Stimulated activated naive B cell treated with anti-CD40 and anti-IgM and Interleukin-4, amounts not matched to agents 10 μg/mL and 1 μg/mL and 100 μg/mL, for 72 hours (primary cell): ENCODE measurements around the gene COPA.
"Not testable (repeated sequence)": the region's sequence is repeated elsewhere in the genome, so short reads cannot be mapped to it uniquely, and the experiment has no call there.

Experiments
- ATAC-seq, 2 donors: fragments of 150-1000 bp; cut with Tn5 transposase; replicated peaks; 2 replicates each; pipeline ENCODE4 v1.10.0; 2021; ENCODE audit warnings: moderate library complexity in 1 of 2
- DNase-seq: peaks from one replicate; pipeline ENCODE4 v3.0.0; 2021
- H3K27ac Mint-ChIP-seq: one replicate; pipeline ENCODE4 v1.8.0; 2022; ENCODE audit warnings: mild to moderate bottlenecking, mixed read lengths
- H3K27me3 Mint-ChIP-seq, 2 donors: one replicate each; pipeline ENCODE4 v1.8.0; 2022; ENCODE audit warnings: mixed read lengths in 2 of 2
- H3K36me3 Mint-ChIP-seq, 2 donors: one replicate each; pipeline ENCODE4 v1.8.0; 2022; ENCODE audit warnings: mixed read lengths in 2 of 2, mild to moderate bottlenecking in 1 of 2
- H3K4me1 Mint-ChIP-seq, 2 donors: one replicate each; pipeline ENCODE4 v1.8.0; 2022; ENCODE audit warnings: mixed read lengths in 2 of 2, mild to moderate bottlenecking in 1 of 2
- H3K4me3 Mint-ChIP-seq, 2 donors: one replicate each; pipeline ENCODE4 v1.8.0; 2022; ENCODE audit warnings: mild to moderate bottlenecking in 2 of 2, mixed read lengths in 2 of 2, moderate library complexity in 1 of 2
- H3K9me3 Mint-ChIP-seq, 2 donors: one replicate each; pipeline ENCODE4 v1.8.0; 2022; ENCODE audit warnings: mixed read lengths in 2 of 2, mild to moderate bottlenecking in 1 of 2

Gene COPA

DNA sequence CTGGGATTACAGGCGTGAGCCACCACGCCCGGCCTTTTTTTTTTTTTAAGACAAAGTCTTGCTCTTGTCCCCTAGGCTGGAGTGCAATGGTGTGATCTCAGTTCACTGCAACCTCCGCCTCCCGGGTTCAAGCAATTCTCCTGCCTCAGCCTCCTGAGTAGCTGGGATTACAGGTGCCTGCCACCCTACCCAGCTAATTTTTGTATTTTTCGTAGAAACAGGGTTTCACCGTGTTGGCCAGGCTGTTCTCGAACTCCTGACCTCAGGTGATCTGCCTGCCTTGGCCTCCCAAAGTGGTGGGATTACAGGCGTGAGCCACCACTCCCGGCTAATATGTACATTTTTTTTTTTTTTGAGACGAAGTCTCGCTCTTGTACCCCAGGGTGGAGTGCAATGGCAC lies 55.3 kb downstream of the COPA start:
- H3K4me1 Mint-ChIP-seq = peaks cover 15 to 35% of the 10 kb centered on the region in 2 donors
- not testable (repeated sequence) for DNase-seq, H3K9me3 Mint-ChIP-seq, H3K27me3 Mint-ChIP-seq, H3K4me3 Mint-ChIP-seq, ATAC-seq
- peaks cover 26 to 43% of the 10 kb centered on the region in 2 donors for H3K36me3 Mint-ChIP-seq
- peak overlapping the region; percentile 5 for H3K27ac Mint-ChIP-seq

GRCh38 chr1:160285506-160285905 lies 57.5 kb downstream of the COPA start:
- no peak for DNase-seq
- Mint-ChIP-seq H3K9me3 (no peaks in the 10 kb centered on the region), H3K4me1 (peaks cover 12 to 28% of the 10 kb centered on the region in 2 donors), H3K36me3 (peaks cover 30 to 38% of the 10 kb centered on the region in 2 donors), H3K27me3 (no peaks in the 10 kb centered on the region), H3K27ac (no peak overlapping the region), H3K4me3 (peak overlapping the region; percentile 37 to 100)
- no peak for ATAC-seq

DNA sequence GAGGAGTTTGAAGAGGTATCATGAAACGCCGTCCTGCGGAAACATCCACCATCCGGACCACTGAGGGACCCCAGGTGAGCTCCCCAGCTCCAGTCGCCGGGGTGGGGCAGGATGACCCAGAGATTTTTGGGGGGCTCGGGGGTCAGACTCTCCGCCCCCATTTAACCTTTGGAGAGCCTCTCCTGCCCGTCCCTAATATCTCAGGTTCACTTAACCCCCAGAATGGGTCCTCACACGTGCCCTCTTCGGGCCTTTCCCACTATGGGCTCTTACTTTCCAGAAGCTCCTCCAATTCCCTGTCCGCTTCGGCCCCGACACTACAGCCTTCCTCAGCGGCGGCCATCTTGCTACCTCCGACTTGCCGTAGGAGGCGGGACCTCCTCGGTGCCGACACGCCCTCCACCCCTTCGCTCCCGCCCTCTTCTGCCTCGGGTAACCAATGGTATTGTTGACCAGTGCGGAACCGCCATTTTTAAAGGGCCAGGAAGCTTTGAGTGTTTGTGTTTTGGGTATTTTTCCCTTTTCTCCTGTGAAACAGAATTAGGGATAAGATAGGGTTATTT lies 58.2 kb downstream of the COPA start, which contains the start of gene PEX19:
TSS of gene PEX19 (minus strand) at position 352 of the 563 bp plus-strand sequence. CDS start at position 343, 9 bp downstream.
- H3K4me1 Mint-ChIP-seq = peaks cover 12 to 28% of the 10 kb centered on the region in 2 donors
- peak within 1 kb of the TSS; percentile 98 for H3K27ac Mint-ChIP-seq
- DNase-seq (peak; percentile 89), ATAC-seq (peak; percentile 99 to 100)
- H3K9me3 Mint-ChIP-seq = no peaks in the 10 kb centered on the region
- no peaks in the 10 kb centered on the region for H3K27me3 Mint-ChIP-seq
- peak within 1 kb of the TSS; percentile 98 to 100 for H3K4me3 Mint-ChIP-seq
- H3K36me3 Mint-ChIP-seq = peaks cover 32 to 40% of the 10 kb centered on the region in 2 donors

- Mint-ChIP-seq H3K27me3 (no peaks in the 10 kb centered on the region), H3K4me3 (peak overlapping the region; percentile 98 to 100), H3K9me3 (no peaks in the 10 kb centered on the region), H3K4me1 (peaks cover 12 to 28% of the 10 kb centered on the region in 2 donors), H3K36me3 (peaks cover 34 to 42% of the 10 kb centered on the region in 2 donors), H3K27ac (peak overlapping the region; percentile 98)
- ATAC-seq (peak; percentile 30 to 46), DNase-seq (no peak)
Observed at GRCh38 chr1:160284220-160284781, 58.7 kb downstream of the COPA start.

DNA sequence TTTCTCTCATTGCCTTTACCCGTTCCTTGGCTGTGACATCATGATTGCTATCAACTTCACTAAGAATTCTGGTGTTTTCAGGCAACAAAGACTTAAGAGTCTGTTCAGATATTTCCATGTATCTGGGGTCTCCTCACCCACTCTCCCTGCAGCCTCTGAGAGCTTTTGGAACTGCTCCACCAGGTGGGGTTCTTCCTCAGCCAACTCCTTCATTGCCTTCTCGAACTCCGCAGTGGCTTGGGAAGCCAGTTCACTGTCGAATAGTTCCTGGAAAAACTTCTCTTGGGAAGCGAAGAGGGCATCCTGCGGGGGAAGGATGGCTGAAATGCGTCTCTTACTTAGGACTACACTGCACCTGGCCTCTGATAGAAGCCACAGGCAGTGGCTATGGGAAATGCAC lies 60.2 kb downstream of the COPA start:
- no peak for ATAC-seq
- H3K36me3 Mint-ChIP-seq = peaks cover 35 to 48% of the 10 kb centered on the region in 2 donors
- H3K27ac Mint-ChIP-seq = no peak overlapping the region
- no peaks in the 10 kb centered on the region for H3K27me3 Mint-ChIP-seq
- H3K4me3 Mint-ChIP-seq = no peak overlapping the region
- no peaks in the 10 kb centered on the region for H3K9me3 Mint-ChIP-seq
- no peak for DNase-seq
- H3K4me1 Mint-ChIP-seq = peaks cover 12 to 28% of the 10 kb centered on the region in 2 donors

- peaks cover 34 to 47% of the 10 kb centered on the region in 2 donors for H3K36me3 Mint-ChIP-seq
- H3K4me3 Mint-ChIP-seq = no peak overlapping the region
- no peak overlapping the region for H3K27ac Mint-ChIP-seq
- no peak for ATAC-seq
- H3K9me3 Mint-ChIP-seq = no peaks in the 10 kb centered on the region
- no peaks in the 10 kb centered on the region for H3K27me3 Mint-ChIP-seq
- peaks cover 0 to 4% of the 10 kb centered on the region in 2 donors for H3K4me1 Mint-ChIP-seq
- DNase-seq = no peak
Observed at GRCh38 chr1:160277987-160278386, 65.1 kb downstream of the COPA start.

DNA sequence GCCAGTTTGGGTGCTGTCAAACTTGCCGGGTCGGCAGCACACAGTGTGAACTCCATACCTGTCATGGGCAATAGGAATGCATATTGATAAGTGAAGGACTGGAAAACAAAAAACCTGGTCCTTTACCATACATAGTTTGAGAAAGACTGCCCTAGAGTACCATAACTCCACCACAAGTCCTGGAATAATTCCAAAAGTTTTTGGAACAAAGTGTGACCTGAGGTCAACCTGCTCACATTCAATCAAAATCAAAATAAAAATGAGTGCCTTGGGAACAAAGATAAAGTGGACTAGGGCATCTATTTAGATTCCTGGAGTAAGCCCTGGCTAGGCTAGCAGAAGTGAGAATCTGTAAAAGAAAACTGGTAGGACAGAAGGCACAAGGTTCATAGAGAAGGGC lies 65.7 kb downstream of the COPA start:
- DNase-seq (no peak), ATAC-seq (no peak)
- Mint-ChIP-seq H3K4me3 (no peak overlapping the region), H3K9me3 (no peaks in the 10 kb centered on the region), H3K4me1 (peaks cover 0 to 4% of the 10 kb centered on the region in 2 donors), H3K36me3 (peaks cover 29 to 46% of the 10 kb centered on the region in 2 donors), H3K27ac (no peak overlapping the region), H3K27me3 (no peaks in the 10 kb centered on the region)

GRCh38 chr1:160271025-160271424 lies 72.0 kb downstream of the COPA start:
- H3K36me3 Mint-ChIP-seq = peaks cover 5 to 11% of the 10 kb centered on the region in 2 donors
- peaks cover 2 to 5% of the 10 kb centered on the region in 2 donors for H3K4me1 Mint-ChIP-seq
- no peak overlapping the region for H3K4me3 Mint-ChIP-seq
- H3K9me3 Mint-ChIP-seq = no peaks in the 10 kb centered on the region
- DNase-seq (no peak), ATAC-seq (no peak)
- peaks cover 0 to 6% of the 10 kb centered on the region in 2 donors for H3K27me3 Mint-ChIP-seq
- H3K27ac Mint-ChIP-seq = no peak overlapping the region

DNA sequence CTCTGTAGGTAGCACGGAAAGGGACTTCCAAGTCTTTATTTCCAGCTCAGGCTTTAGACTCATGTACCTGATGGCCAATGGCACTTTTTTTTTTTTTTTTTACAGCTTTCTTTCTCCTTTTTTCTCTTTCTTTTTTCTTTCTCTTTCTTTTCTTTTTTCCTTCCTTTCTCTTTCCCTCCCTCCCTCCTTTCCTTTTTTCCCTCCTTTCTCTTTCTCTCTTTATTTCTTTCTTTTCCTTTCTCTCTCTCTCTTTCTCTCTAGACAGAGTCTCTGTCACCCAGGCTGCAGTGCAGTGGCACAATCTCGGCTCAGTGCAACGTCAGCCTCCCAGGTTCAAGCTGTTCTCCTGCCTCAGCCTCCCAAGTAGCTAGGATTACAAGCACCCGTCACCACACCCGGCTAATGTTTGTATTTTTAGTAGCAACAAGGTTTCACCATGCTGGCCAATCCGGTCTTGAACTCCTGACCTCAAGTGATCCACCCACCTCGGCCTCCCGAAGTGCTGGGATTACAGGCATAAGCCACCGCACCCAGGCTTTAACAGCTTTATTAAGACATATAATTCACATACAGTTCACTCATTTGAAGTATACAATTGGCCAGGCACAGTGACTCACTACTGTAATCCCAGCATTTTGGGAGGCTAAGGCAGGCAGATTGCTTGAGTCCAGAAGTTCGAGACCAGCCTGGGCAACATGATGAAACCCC lies 75.6 kb downstream of the COPA start:
- no peak for DNase-seq
- H3K27ac Mint-ChIP-seq = no peak overlapping the region
- peaks cover 6 to 8% of the 10 kb centered on the region in 2 donors for H3K36me3 Mint-ChIP-seq
- H3K9me3 Mint-ChIP-seq = no peaks in the 10 kb centered on the region
- peaks cover 0 to 6% of the 10 kb centered on the region in 2 donors for H3K27me3 Mint-ChIP-seq
- H3K4me3 Mint-ChIP-seq = no peak overlapping the region
- no peak for ATAC-seq
- H3K4me1 Mint-ChIP-seq = peaks cover 9 to 20% of the 10 kb centered on the region in 2 donors

DNA sequence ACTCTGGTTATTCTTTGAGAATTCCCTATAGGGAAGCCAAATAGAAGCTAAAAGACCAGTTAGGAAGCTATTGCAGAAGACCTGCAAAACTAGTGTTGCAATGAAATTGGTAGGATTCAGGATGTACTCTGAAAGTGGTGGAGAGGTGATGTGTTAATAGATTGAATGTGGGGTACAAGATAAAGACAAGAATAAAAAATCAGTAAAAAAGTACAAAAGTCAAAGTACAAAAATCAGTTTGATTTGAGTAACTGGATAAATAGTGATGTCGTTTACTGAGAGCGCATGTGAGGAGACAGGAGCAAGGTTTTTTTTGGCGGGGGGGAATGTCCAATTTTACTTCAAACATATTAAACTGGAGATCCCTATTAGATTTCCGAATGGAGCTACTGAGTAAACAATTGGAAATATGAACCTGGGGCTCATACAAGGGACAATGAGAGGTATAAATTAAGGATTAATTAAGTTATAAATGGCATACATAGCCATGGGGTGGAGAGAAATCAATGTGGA lies 78.2 kb downstream of the COPA start:
- no peak for ATAC-seq
- H3K27me3 Mint-ChIP-seq = peaks cover 0 to 6% of the 10 kb centered on the region in 2 donors
- H3K9me3 Mint-ChIP-seq = no peaks in the 10 kb centered on the region
- peaks cover 14 to 27% of the 10 kb centered on the region in 2 donors for H3K4me1 Mint-ChIP-seq
- H3K27ac Mint-ChIP-seq = peak overlapping the region; percentile 9
- peaks cover 15% of the 10 kb centered on the region in 2 donors for H3K36me3 Mint-ChIP-seq
- DNase-seq = no peak
- no peak overlapping the region for H3K4me3 Mint-ChIP-seq

- peak; percentile 83 to 91 for ATAC-seq
- Mint-ChIP-seq H3K4me1 (peaks cover 19 to 35% of the 10 kb centered on the region in 2 donors), H3K27me3 (peaks cover 0 to under 1% of the 10 kb centered on the region in 2 donors)
Observed at GRCh38 chr1:160261893-160262794, 80.9 kb downstream of the COPA start, which contains the start of gene DCAF8. Gene DCAF8 (minus strand): TSS chr1:160262549. CDS start chr1:160244008, 18,541 bp downstream.

DNA sequence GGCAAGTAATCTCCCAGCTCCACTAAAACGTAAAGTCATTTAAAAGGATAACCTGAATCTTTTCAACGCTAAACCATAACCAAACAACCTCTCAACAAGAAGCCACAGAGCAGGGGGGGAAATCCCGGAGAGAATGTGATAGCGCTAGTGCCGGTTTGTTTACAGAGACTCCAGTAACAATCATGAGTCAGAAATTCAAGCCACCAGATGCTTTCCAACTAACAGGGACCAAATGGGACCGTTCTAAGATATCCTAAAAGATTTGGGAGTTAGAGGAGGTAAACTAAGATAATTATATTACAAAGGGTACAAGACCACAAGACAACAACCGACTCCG lies 81.5 kb downstream of the COPA start:
- DNase-seq (peak; percentile 43), ATAC-seq (peak; percentile 51 to 53)
- Mint-ChIP-seq H3K27me3 (no peaks in the 10 kb centered on the region), H3K9me3 (no peaks in the 10 kb centered on the region), H3K36me3 (peaks cover 18 to 29% of the 10 kb centered on the region in 2 donors), H3K4me1 (peaks cover 19 to 35% of the 10 kb centered on the region in 2 donors), H3K27ac (peak overlapping the region; percentile 99), H3K4me3 (peak overlapping the region; percentile 95 to 96)

More at GRCh38 chr1:160261893-160262794, 80.9 kb downstream of the COPA start, which contains the start of gene DCAF8:
- Mint-ChIP-seq H3K4me3 (peak within 1 kb of the TSS; percentile 95 to 96), H3K9me3 (no peaks in the 10 kb centered on the region), H3K27ac (peak within 1 kb of the TSS; percentile 99), H3K36me3 (peaks cover 20 to 31% of the 10 kb centered on the region in 2 donors)
- peak; percentile 98 for DNase-seq
